ENCODE measurements around the gene KCNK1. TPM values are rescaled to one million over a fixed set of nuclear protein-coding genes. Genes with fewer than 3 reads are reported as not detected.

KCNK1 gene
- polyA plus RNA-seq, 2 of the 4 experiments (the other 2 are of a cell fraction) = 8.4 to 11.8 TPM

GRCh38 chr1:233689748-233690254 lies 75.9 kb downstream of the KCNK1 start:
- WGBS (ENCODE audit: missing lambda C conversion rate) = 85% methylated on average over 3 of the region's 3 CpGs
- TF ChIP-seq JUN (IDR thresholded peaks at IDR 0.05) (no peak), MYC (IDR thresholded peaks at IDR 0.05; ENCODE audit: borderline replicate concordance, low read length) (no peak)
- Histone ChIP-seq H3K4me3 (no peak overlapping the region), H3K4me1 (peaks cover 6% of the 10 kb centered on the region; the same call in 2 of the 3 replicates), H3K9me3 (no peaks in the 10 kb centered on the region), H3K4me2 (no peak overlapping the region), H3K27ac (peak overlapping the region in 1 of 2 experiments; percentile 25; a peak in 2 of 6 replicates)
- no peak for ATAC-seq
- POLR2A ChIA-PET = no interaction called here
- CTCF ChIA-PET = interaction anchor here (1.0 kb wide), 1 partner anchor 14 kb away, joined by 3 read pairs; no protein-coding TSS in a partner anchor
- FAIRE-seq = no peak
- no peak for DNase-seq (ENCODE audit: low read depth in 1 of 2, low spot score in 1 of 2)

- H3K9me3 ChIP-seq = no peaks in the 10 kb centered on the region
- TF ChIP-seq NFE2L2 (conservative IDR thresholded peaks at IDR 0.05; ENCODE audit: low read length) (no peak), HDAC2 (IDR thresholded peaks at IDR 0.05) (no peak), PBX3 (IDR thresholded peaks at IDR 0.05) (no peak), EP300 (IDR thresholded peaks at IDR 0.05) (no peak), HMGXB4 (CRISPR knock-in tag; IDR thresholded peaks at IDR 0.05; ENCODE audit: borderline replicate concordance) (no peak), CBX8 (IDR thresholded peaks at IDR 0.05) (no peak), KDM1A (IDR thresholded peaks at IDR 0.05; ENCODE audit: low read depth) (no peak), ESRRA (IDR thresholded peaks at IDR 0.05; ENCODE audit: borderline replicate concordance, low read length) (no peak), BCL3 (IDR thresholded peaks at IDR 0.05) (no peak), MAX (IDR thresholded peaks at IDR 0.05) (no peak), SMC3 (IDR thresholded peaks at IDR 0.05) (no peak)
- H3K27ac ChIP-seq = no peak overlapping the region
- DNase-seq (ENCODE audit: low read depth in 1 of 2, low spot score in 1 of 2) = no peak
- POLR2A ChIA-PET = no interaction called here
- no peaks in the 10 kb centered on the region for H3K4me1 ChIP-seq
- no peak for FAIRE-seq
- no peak overlapping the region for H3K4me2 ChIP-seq
- CTCF ChIA-PET = no interaction called here
- ATAC-seq = no peak
- no peak overlapping the region for H3K4me3 ChIP-seq
Measured at GRCh38 chr1:233695901-233696300, 82.0 kb downstream of the KCNK1 start.

GRCh38 chr1:233700338-233700737 lies 86.4 kb downstream of the KCNK1 start:
- Histone ChIP-seq H3K4me1 (peaks cover 18% of the 10 kb centered on the region), H3K4me2 (no peak overlapping the region), H3K9me3 (no peaks in the 10 kb centered on the region), H3K4me3 (no peak overlapping the region), H3K27ac (no peak overlapping the region; a peak in 1 of 6 replicates)
- ATAC-seq (no peak), FAIRE-seq (no peak), DNase-seq (ENCODE audit: low read depth in 1 of 2, low spot score in 1 of 2) (no peak)
- 72% methylated on average over 2 of the region's 2 CpGs for WGBS (ENCODE audit: missing lambda C conversion rate)
- ChIA-PET POLR2A (interaction anchor here (0.7 kb wide), 1 partner anchor 17 kb away, joined by 3 read pairs; no protein-coding TSS in a partner anchor), CTCF (interaction anchor here (1.4 to 1.5 kb wide), 2 partner anchors 10 to 305 kb away, joined by 3 read pairs; no protein-coding TSS in a partner anchor)
- no peak for TF ChIP-seq ZFP36 (IDR thresholded peaks at IDR 0.05; ENCODE audit: borderline replicate concordance, partially characterized antibody)
- no peak for TF ChIP-seq USF2 (IDR thresholded peaks at IDR 0.05)
- TF ChIP-seq NFE2L2 (conservative IDR thresholded peaks at IDR 0.05; ENCODE audit: low read length) = no peak
- no peak for TF ChIP-seq TP53 (CRISPR knock-in tag; IDR thresholded peaks at IDR 0.05)
- no peak for TF ChIP-seq CBX2 (IDR thresholded peaks at IDR 0.05; ENCODE audit: borderline replicate concordance, low read depth)
- no peak for TF ChIP-seq RNF2 (IDR thresholded peaks at IDR 0.05; ENCODE audit: borderline replicate concordance, low read depth)
- no peak for TF ChIP-seq NR3C1 (IDR thresholded peaks at IDR 0.05)
- no peak for TF ChIP-seq EHF (CRISPR knock-in tag; IDR thresholded peaks at IDR 0.05)
- TF ChIP-seq HEYL (CRISPR knock-in tag; IDR thresholded peaks at IDR 0.05) = no peak
- no peak for TF ChIP-seq MAZ (IDR thresholded peaks at IDR 0.05; ENCODE audit: borderline replicate concordance, low read depth, low read length)
- TF ChIP-seq HOXB13 (CRISPR knock-in tag; IDR thresholded peaks at IDR 0.05; ENCODE audit: low read depth) = no peak
- TF ChIP-seq GATA3 (IDR thresholded peaks at IDR 0.05; ENCODE audit: borderline replicate concordance) = no peak
- TF ChIP-seq KDM5A (IDR thresholded peaks at IDR 0.05) = no peak
- TF ChIP-seq BCL3 (IDR thresholded peaks at IDR 0.05) = no peak
- TF ChIP-seq PBX3 (IDR thresholded peaks at IDR 0.05) = no peak
- TF ChIP-seq RARB (CRISPR knock-in tag; IDR thresholded peaks at IDR 0.05) = no peak
- TF ChIP-seq SMC3 (IDR thresholded peaks at IDR 0.05) = no peak
- TF ChIP-seq EHMT2 (IDR thresholded peaks at IDR 0.05; ENCODE audit: low read depth) = no peak
